GM06990 (cell line): ENCODE results near the gene DMBX1.

Experiments used
- DNase-seq: peaks from one replicate; pipeline ENCODE4 v3.0.0-alpha.2; 2011; ENCODE audit not compliant: insufficient read length; ENCODE audit errors: extremely low read depth
- H3K27me3 ChIP-seq: replicated peaks from 2 replicates; pipeline ENCODE4 v1.6.0; 2011; ENCODE audit warnings: low read length; ENCODE audit not compliant: control insufficient read depth, insufficient read depth
- H3K36me3 ChIP-seq: 2 replicates; pipeline ENCODE4 v1.5.1; 2011; ENCODE audit warnings: low read length; ENCODE audit not compliant: control insufficient read depth, insufficient read depth
- H3K4me3 ChIP-seq: replicated peaks from 2 replicates; pipeline ENCODE4 v1.5.1; 2011; ENCODE audit warnings: low read depth, mild to moderate bottlenecking, control low read depth, low read length
- TF ChIP-seq, protein P1 (sequence below): IDR thresholded peaks from 2 replicates; pipeline ENCODE4 v1.5.1; 2011; ENCODE audit warnings: low read length, control low read depth, mild to moderate bottlenecking, inconsistent platforms; ENCODE audit not compliant: insufficient read depth, poor library complexity, severe bottlenecking

DMBX1 gene

GRCh38 chr1:46489638-46490405 is at the start of gene DMBX1:
TSS of gene DMBX1 (plus strand) at chr1:46489836. CDS start at chr1:46507011, 17,175 bp downstream.
- H3K27me3 ChIP-seq, result peaks cover 12% of the 10 kb centered on the region; the same call in 1 of the 2 replicates
- DNase-seq, result no peak

DNA sequence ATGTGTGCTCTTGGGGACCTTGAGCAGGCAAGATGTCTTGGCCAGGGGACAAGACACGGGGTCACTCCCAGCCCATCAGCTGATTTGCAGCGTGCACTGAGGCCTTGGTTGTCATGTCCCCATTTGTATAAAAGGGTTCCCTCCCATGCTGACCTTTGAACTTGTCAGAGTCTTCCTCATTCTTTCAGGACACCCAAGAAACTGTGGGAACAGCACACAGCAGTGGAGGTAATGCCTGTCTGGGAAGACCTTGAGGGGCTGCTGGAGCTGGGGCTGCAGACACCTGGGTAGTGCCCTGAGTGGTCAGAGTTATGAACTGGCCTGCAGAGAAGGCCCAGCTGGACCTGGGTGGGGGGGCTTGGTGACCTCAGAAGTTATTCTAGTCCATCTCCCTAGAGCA is 49.2 kb upstream of the DMBX1 start:
- Histone ChIP-seq H3K27me3 (peaks cover 3% of the 10 kb centered on the region), H3K4me3 (no peak overlapping the region), H3K36me3 (no peaks in the 10 kb centered on the region)
- TF ChIP-seq, protein P1, sequence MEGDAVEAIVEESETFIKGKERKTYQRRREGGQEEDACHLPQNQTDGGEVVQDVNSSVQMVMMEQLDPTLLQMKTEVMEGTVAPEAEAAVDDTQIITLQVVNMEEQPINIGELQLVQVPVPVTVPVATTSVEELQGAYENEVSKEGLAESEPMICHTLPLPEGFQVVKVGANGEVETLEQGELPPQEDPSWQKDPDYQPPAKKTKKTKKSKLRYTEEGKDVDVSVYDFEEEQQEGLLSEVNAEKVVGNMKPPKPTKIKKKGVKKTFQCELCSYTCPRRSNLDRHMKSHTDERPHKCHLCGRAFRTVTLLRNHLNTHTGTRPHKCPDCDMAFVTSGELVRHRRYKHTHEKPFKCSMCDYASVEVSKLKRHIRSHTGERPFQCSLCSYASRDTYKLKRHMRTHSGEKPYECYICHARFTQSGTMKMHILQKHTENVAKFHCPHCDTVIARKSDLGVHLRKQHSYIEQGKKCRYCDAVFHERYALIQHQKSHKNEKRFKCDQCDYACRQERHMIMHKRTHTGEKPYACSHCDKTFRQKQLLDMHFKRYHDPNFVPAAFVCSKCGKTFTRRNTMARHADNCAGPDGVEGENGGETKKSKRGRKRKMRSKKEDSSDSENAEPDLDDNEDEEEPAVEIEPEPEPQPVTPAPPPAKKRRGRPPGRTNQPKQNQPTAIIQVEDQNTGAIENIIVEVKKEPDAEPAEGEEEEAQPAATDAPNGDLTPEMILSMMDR, result no peak
- DNase-seq, result no peak

More at GRCh38 chr1:46489638-46490405, at the start of gene DMBX1:
- TF ChIP-seq, protein P1, result no peak
- no peaks in the 10 kb centered on the region for H3K36me3 ChIP-seq
- 0 out of 2 replicates have a peak within 1 kb of the TSS, but pooled peaks have one; percentile 13 for H3K4me3 ChIP-seq

GRCh38 chr1:46442317-46443161 is 47.1 kb upstream of the DMBX1 start:
- Histone ChIP-seq H3K4me3 (peak overlapping the region; percentile 44), H3K27me3 (peaks cover 7% of the 10 kb centered on the region), H3K36me3 (no peaks in the 10 kb centered on the region)
- TF ChIP-seq, protein P1, result peak; percentile 93
- peak; percentile 70 for DNase-seq

GRCh38 chr1:46444466-46444865 is 45.2 kb upstream of the DMBX1 start:
- Histone ChIP-seq H3K4me3 (no peak overlapping the region), H3K27me3 (peaks cover 7% of the 10 kb centered on the region), H3K36me3 (no peaks in the 10 kb centered on the region)
- TF ChIP-seq, protein P1, result no peak
- no peak for DNase-seq

DNA sequence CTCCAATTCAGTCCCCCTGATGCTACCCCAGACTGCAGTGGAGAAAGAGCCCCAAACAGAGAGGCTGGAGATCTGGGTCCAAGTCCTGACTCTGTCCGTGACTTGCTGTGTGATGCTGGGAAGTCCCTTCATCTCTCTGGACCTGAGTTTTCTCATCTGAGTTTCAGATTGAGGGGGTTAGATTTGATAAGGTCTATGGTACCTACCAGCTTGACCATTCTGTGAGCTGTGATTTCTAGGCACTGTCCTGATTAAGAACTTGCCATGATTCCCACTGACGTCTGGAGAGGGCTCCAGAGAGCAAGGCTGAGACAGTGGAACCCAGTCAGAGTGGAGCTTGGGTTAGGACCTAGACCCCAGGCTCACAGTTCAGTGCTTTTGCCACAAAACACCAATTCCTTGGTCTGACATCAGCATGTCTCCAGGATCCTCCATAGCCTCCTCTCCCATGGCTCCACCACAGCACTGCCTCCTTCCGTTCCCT is 43.8 kb upstream of the DMBX1 start:
- no peak overlapping the region for H3K4me3 ChIP-seq
- H3K27me3 ChIP-seq, result peaks cover 7% of the 10 kb centered on the region
- no peaks in the 10 kb centered on the region for H3K36me3 ChIP-seq
- TF ChIP-seq, protein P1, result peak; percentile 17
- no peak for DNase-seq
